ENCODE results near the gene ARG2. TPM values are rescaled to one million over a fixed set of nuclear protein-coding genes. Genes with fewer than 3 reads are reported as not detected.

The ARG2 gene
- total RNA-seq, 1 experiment from 2014 or later = 1.1 TPM

DNA sequence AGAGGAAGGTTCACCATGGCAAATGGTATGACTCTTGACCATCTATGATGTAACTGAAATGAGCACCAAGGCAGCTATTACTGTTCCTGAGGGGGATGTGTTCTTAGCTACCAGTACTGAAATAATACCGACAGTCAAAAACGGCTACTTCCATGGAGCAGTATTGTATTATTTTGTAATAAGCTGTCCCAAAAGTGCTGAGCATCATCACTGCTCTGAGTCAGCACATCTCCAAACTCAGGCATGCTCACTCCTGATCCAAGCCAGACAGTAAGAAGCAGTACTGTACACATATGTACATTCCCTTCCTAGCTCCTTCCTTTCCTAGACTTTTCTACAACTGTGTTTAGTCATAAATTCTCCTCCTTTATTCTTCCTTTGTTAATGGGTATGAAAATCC lies 46.1 kb downstream of the ARG2 start:
- Histone ChIP-seq H3K4me3 (ENCODE audit: low read length) (no peak overlapping the region), H3K27ac (ENCODE audit: low read length) (no peak overlapping the region), H3K4me1 (ENCODE audit: insufficient read depth, low read length) (no peaks in the 10 kb centered on the region), H3K9ac (ENCODE audit: low read length) (no peak overlapping the region), H3K4me2 (ENCODE audit: low read length) (no peak overlapping the region), H3K79me2 (ENCODE audit: low read length) (peaks cover 85% of the 10 kb centered on the region), H2AFZ (ENCODE audit: low read length) (no peak overlapping the region), H3K9me3 (ENCODE audit: low read length) (no peaks in the 10 kb centered on the region), H3K9me2 (replicated peaks; ENCODE audit: low read length) (no peaks in the 10 kb centered on the region), H4K20me1 (ENCODE audit: low read length) (peaks cover 18% of the 10 kb centered on the region; the same call in 1 of the 2 replicates), H3F3A (ENCODE audit: low read length, unreplicated experiment) (no peaks in the 10 kb centered on the region), H3K36me3 (ENCODE audit: low read depth, low read length) (no peaks in the 10 kb centered on the region), H3K27me3 (ENCODE audit: low read length) (no peaks in the 10 kb centered on the region)
- TF ChIP-seq EZH2phosphoT487 (IDR thresholded peaks at IDR 0.05; ENCODE audit: borderline replicate concordance, low read length) = no peak
- TF ChIP-seq, protein P1, sequence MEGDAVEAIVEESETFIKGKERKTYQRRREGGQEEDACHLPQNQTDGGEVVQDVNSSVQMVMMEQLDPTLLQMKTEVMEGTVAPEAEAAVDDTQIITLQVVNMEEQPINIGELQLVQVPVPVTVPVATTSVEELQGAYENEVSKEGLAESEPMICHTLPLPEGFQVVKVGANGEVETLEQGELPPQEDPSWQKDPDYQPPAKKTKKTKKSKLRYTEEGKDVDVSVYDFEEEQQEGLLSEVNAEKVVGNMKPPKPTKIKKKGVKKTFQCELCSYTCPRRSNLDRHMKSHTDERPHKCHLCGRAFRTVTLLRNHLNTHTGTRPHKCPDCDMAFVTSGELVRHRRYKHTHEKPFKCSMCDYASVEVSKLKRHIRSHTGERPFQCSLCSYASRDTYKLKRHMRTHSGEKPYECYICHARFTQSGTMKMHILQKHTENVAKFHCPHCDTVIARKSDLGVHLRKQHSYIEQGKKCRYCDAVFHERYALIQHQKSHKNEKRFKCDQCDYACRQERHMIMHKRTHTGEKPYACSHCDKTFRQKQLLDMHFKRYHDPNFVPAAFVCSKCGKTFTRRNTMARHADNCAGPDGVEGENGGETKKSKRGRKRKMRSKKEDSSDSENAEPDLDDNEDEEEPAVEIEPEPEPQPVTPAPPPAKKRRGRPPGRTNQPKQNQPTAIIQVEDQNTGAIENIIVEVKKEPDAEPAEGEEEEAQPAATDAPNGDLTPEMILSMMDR (conservative IDR thresholded peaks at IDR 0.05; ENCODE audit: low read depth, low read length) = no peak
- no peak for TF ChIP-seq EZH2 (IDR thresholded peaks at IDR 0.05; ENCODE audit: low read length, unreplicated experiment)
- intact Hi-C loops (cut with micrococcal nuclease) = loop anchor here (5.0 kb wide), 1 partner anchor 139 kb away; no protein-coding TSS in a partner anchor
- DNase-seq = no peak
- CTCF ChIA-PET = no interaction called here
- POLR2A ChIA-PET (ENCODE audit: unreplicated experiment) = no interaction called here
- no peak for ATAC-seq
- BruUV-seq (replicated peaks) = no TSS peak

DNA sequence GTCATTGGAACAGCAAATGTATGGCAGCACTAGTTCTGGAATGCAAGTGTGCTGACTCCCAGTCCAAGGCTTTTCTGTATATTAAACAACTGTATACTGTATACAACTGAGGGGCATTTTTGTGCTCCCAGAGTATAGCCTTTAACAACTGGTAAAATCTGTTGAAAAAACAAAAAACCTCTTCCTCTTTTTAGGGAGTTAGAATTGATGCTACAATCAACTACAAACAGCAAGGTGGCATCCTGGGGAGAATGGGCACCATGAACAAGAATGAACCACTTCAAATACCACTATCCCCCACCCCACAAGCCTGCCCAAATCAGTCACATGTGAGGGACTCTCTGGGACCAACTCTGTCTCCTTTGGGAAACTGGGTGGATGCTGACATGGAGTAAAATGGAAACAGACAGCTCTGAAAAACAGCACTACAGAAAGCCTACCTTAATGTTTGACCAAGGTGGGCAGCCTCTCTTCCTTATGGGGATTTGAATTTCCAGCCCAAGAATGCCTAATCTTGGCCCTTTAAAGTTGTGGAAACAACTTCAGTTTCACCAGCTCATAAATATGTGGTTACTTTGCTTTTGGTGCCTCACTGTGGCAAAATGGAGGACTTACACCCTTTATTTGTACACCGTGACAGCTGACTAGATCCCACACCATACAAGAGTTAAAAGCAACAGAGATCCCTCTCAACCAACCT lies 47.2 kb downstream of the ARG2 start:
- Histone ChIP-seq H3K9ac (ENCODE audit: low read length) (no peak overlapping the region), H3K27me3 (ENCODE audit: low read length) (no peaks in the 10 kb centered on the region), H3K27ac (ENCODE audit: low read length) (no peak overlapping the region), H3K4me1 (ENCODE audit: insufficient read depth, low read length) (no peaks in the 10 kb centered on the region), H3K9me3 (ENCODE audit: low read length) (no peaks in the 10 kb centered on the region), H3F3A (ENCODE audit: low read length, unreplicated experiment) (no peaks in the 10 kb centered on the region), H3K9me2 (replicated peaks; ENCODE audit: low read length) (no peaks in the 10 kb centered on the region), H2AFZ (ENCODE audit: low read length) (no peak overlapping the region), H3K4me2 (ENCODE audit: low read length) (no peak overlapping the region), H4K20me1 (ENCODE audit: low read length) (peaks cover 18% of the 10 kb centered on the region; the same call in 1 of the 2 replicates), H3K4me3 (ENCODE audit: low read length) (no peak overlapping the region), H3K79me2 (ENCODE audit: low read length) (peaks cover 96% of the 10 kb centered on the region), H3K36me3 (ENCODE audit: low read depth, low read length) (no peaks in the 10 kb centered on the region)
- TF ChIP-seq, protein P1 (conservative IDR thresholded peaks at IDR 0.05; ENCODE audit: low read depth, low read length) = peak; percentile 86
- TF ChIP-seq EZH2phosphoT487 (IDR thresholded peaks at IDR 0.05; ENCODE audit: borderline replicate concordance, low read length) = no peak
- CTCF ChIA-PET = interaction anchor here (0.5 to 1.2 kb wide), 15 partner anchors 29 to 201 kb away, joined by 3 to 70 read pairs (median 3); partner anchors contain the start of genes ARG2, PIGH and RDH11
- no TSS peak for BruUV-seq (replicated peaks)
- POLR2A ChIA-PET (ENCODE audit: unreplicated experiment) = no interaction called here
- intact Hi-C loops (cut with micrococcal nuclease) = loop anchor here (1.0 to 5.0 kb wide), 6 partner anchors 37 to 140 kb away; no protein-coding TSS in a partner anchor
- DNase-seq (peak; percentile 69), ATAC-seq (peak; percentile 90)

DNA sequence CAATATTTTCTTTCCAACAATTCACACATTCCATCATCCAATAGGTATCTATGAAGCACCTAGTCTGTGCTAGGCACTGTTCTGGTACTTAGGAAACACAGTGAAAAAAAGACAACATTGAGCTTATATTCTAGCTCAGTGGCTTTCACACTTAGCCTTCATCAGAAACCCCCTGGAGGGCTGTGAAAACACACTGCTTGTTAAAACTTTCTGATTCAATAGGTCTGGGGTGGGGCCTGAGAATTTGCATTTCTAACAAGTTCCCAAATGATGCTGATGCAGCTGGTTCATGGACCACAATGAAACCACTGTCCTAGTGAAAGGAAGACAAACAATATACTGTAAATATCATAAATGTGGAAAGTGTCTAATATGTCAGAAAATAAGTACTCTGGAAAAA lies 48.8 kb downstream of the ARG2 start:
- no peak overlapping the region for H3K4me2 ChIP-seq (ENCODE audit: low read length)
- H3K27me3 ChIP-seq (ENCODE audit: low read length) = no peaks in the 10 kb centered on the region
- intact Hi-C loops (cut with micrococcal nuclease) = loop anchor here (5.0 kb wide), 1 partner anchor 141 kb away; no protein-coding TSS in a partner anchor
- TF ChIP-seq, protein P1 (conservative IDR thresholded peaks at IDR 0.05; ENCODE audit: low read depth, low read length) = no peak
- TF ChIP-seq EZH2phosphoT487 (IDR thresholded peaks at IDR 0.05; ENCODE audit: borderline replicate concordance, low read length) (no peak), EZH2 (IDR thresholded peaks at IDR 0.05; ENCODE audit: low read length, unreplicated experiment) (no peak)
- H2AFZ ChIP-seq (ENCODE audit: low read length) = no peak overlapping the region
- H3F3A ChIP-seq (ENCODE audit: low read length, unreplicated experiment) = no peaks in the 10 kb centered on the region
- H4K20me1 ChIP-seq (ENCODE audit: low read length) = peaks cover 29% of the 10 kb centered on the region
- no TSS peak for BruUV-seq (replicated peaks)
- no peaks in the 10 kb centered on the region for H3K36me3 ChIP-seq (ENCODE audit: low read depth, low read length)
- no peak overlapping the region for H3K9ac ChIP-seq (ENCODE audit: low read length)
- H3K27ac ChIP-seq (ENCODE audit: low read length) = no peak overlapping the region
- no peaks in the 10 kb centered on the region for H3K9me3 ChIP-seq (ENCODE audit: low read length)
- peaks cover 10% of the 10 kb centered on the region for H3K4me1 ChIP-seq (ENCODE audit: insufficient read depth, low read length)
- peaks cover 98% of the 10 kb centered on the region for H3K79me2 ChIP-seq (ENCODE audit: low read length)
- DNase-seq (no peak), ATAC-seq (0 out of 2 replicates have a peak, but pooled peaks have one; percentile 5)
- POLR2A ChIA-PET (ENCODE audit: unreplicated experiment) = interaction anchor here (0.6 to 0.9 kb wide), 3 partner anchors 27 to 50 kb away, joined by 3 to 7 read pairs (median 3); partner anchors contain the start of gene RDH11
- no peak overlapping the region for H3K4me3 ChIP-seq (ENCODE audit: low read length)
- CTCF ChIA-PET = interaction anchor here (0.6 to 1.3 kb wide), 6 partner anchors 8 to 281 kb away, joined by 3 to 9 read pairs (median 4); partner anchors contain the start of gene ARG2
- no peaks in the 10 kb centered on the region for H3K9me2 ChIP-seq (replicated peaks; ENCODE audit: low read length)
